AG04449 (cell line): ENCODE data around the gene DYNLT4.
"Not testable (repeated sequence)": the region's sequence is repeated elsewhere in the genome, so short reads cannot be mapped to it uniquely, and the experiment has no call there.

Experiments
- CTCF ChIA-PET: fragments of 350-600 bp; formaldehyde crosslinking; extraction: SDS; loops from one replicate; lab custom pipeline; 2021; ENCODE audit warnings: antibody characterized with exemption; lab: Yijun Ruan, JAX
- POLR2A ChIA-PET: fragments of 400-600, 350-600 bp; formaldehyde crosslinking; extraction: SDS; loops from one replicate; lab custom pipeline; 2020; ENCODE audit warnings: antibody characterized with exemption, inconsistent platforms; lab: Yijun Ruan, JAX
- DNase-seq: peaks from one replicate; pipeline ENCODE4 v3.0.0-alpha.2; 2010; ENCODE audit warnings: low read depth, low spot score
- H3K4me3 ChIP-seq: 2 replicates; pipeline ENCODE4 v1.5.1; 2011; ENCODE audit warnings: low read depth, mild to moderate bottlenecking, control low read depth, low read length
- CTCF ChIP-seq: IDR thresholded peaks from one replicate; pipeline ENCODE4 v1.5.1; 2011; ENCODE audit warnings: mild to moderate bottlenecking, moderate library complexity, low read length, control low read depth, inconsistent platforms; ENCODE audit not compliant: insufficient read depth; ENCODE audit errors: missing control alignments

Gene DYNLT4

GRCh38 chr1:44777547-44777946 is 29.6 kb downstream of the DYNLT4 start:
- no peak for DNase-seq
- no peak for TF ChIP-seq CTCF
- POLR2A ChIA-PET, result interaction anchor here (0.5 to 4.2 kb wide), 2 partner anchors 23 to 1122 kb away, joined by 4 to 36 read pairs; partner anchors contain the start of gene PLK3
- CTCF ChIA-PET, result interaction anchor here (0.5 to 2.0 kb wide), 9 partner anchors 9 to 237 kb away, joined by 3 to 10 read pairs (median 3); partner anchors contain the start of genes BEST4 and RNU5D-1
- peak overlapping the region; percentile 94 for H3K4me3 ChIP-seq

GRCh38 chr1:44776730-44777068 is 30.5 kb downstream of the DYNLT4 start:
- DNase-seq, result no peak
- ChIA-PET CTCF (interaction anchor here (1.1 to 3.1 kb wide), 6 partner anchors 10 to 238 kb away, joined by 3 to 24 read pairs (median 4); partner anchors contain the start of genes BEST4, PLK3 and RNU5D-1), POLR2A (interaction anchor here (1.1 to 4.2 kb wide), 5 partner anchors 10 to 235 kb away, joined by 7 to 36 read pairs (median 13); partner anchors contain the start of genes HECTD3, PLK3, RNU5D-1 and UROD)
- TF ChIP-seq CTCF, result no peak
- peak overlapping the region; percentile 94 for H3K4me3 ChIP-seq

- POLR2A ChIA-PET, result interaction anchor here (0.7 to 4.2 kb wide), 21 partner anchors 8 to 235 kb away, joined by 3 to 36 read pairs (median 6); partner anchors contain the start of genes BTBD19, DYNLT4, EIF2B3 and HECTD3
- CTCF ChIA-PET, result interaction anchor here (1.1 to 3.1 kb wide), 5 partner anchors 11 to 238 kb away, joined by 3 to 24 read pairs (median 6); partner anchors contain the start of genes BEST4, PLK3 and RNU5D-1
- H3K4me3 ChIP-seq, result peak overlapping the region; percentile 94
- no peak for TF ChIP-seq CTCF
- DNase-seq, result no peak
Observed at GRCh38 chr1:44775930-44776729, 31.0 kb downstream of the DYNLT4 start.

- DNase-seq, result peak; percentile 54
- H3K4me3 ChIP-seq, result peak within 1 kb of the TSS; percentile 94
- TF ChIP-seq CTCF, result no peak
- POLR2A ChIA-PET, result interaction anchor here (0.6 to 4.2 kb wide), 23 partner anchors 9 to 236 kb away, joined by 3 to 36 read pairs (median 6); partner anchors contain the start of genes BTBD19, DYNLT4, EIF2B3 and HECTD3
- CTCF ChIA-PET, result interaction anchor here (0.8 to 3.1 kb wide), 6 partner anchors 12 to 46 kb away, joined by 3 to 24 read pairs (median 6); partner anchors contain the start of genes BEST4, PLK3 and RNU5D-1
Observed at GRCh38 chr1:44775078-44775929, 31.8 kb downstream of the DYNLT4 start, which contains the start of gene RPS8. TSS of gene RPS8 (plus strand) at chr1:44775540. CDS start at chr1:44775597, 57 bp downstream.

- ChIA-PET CTCF (interaction anchor here (0.9 to 1.4 kb wide), 2 partner anchors 26 to 37 kb away, joined by 3 read pairs; no protein-coding TSS in a partner anchor), POLR2A (interaction anchor here (0.6 to 2.4 kb wide), 4 partner anchors 9 to 53 kb away, joined by 3 to 12 read pairs (median 4); partner anchors contain the start of genes BTBD19 and RPS8)
- not testable (repeated sequence) for H3K4me3 ChIP-seq, DNase-seq
Observed at GRCh38 chr1:44766421-44766820, 40.7 kb downstream of the DYNLT4 start.

GRCh38 chr1:44760876-44761275 is 46.3 kb downstream of the DYNLT4 start:
- POLR2A ChIA-PET, result interaction anchor here (3.0 kb wide), 1 partner anchor 15 kb away, joined by 10 read pairs; the partner anchor contains the start of gene RPS8

More at GRCh38 chr1:44760876-44761275, 46.3 kb downstream of the DYNLT4 start:
- no peak for TF ChIP-seq CTCF
- CTCF ChIA-PET, result interaction anchor here (1.3 to 3.6 kb wide), 2 partner anchors 24 to 28 kb away, joined by 3 to 18 read pairs; partner anchors contain the start of gene RNU5D-1
- no peak for DNase-seq
- no peak overlapping the region for H3K4me3 ChIP-seq
